Measurements from ENCODE around the gene PACSIN2.

PACSIN2 gene

DNA sequence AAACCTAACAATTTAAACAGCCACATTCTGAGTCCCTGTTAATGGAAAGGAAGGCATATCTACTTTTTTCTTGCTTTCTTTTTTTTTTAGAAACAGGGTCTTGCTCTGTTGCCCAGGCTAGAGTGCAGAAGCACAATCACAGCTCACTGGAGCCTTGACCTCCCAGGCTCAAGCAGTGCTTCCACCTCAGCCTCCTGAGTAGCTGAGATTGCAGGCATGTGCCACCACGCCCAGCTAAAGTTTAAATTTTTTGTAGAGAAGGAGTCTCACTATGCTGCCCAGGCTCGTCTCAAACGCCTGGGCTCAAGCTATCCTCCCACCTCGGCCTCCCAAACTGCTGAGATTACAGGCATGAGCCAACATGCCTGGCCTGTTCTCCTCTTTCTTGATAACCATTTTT is 183.2 kb downstream of the PACSIN2 start:
- POLR2A ChIA-PET = no interaction called here
- WGBS (ENCODE audit: insufficient coverage) = 100% methylated on average over 3 of the region's 4 CpGs
- CTCF ChIA-PET = interaction anchor here (1.4 kb wide), 1 partner anchor 10 kb away, joined by 3 read pairs; no protein-coding TSS in a partner anchor
- Histone ChIP-seq H3K27me3 (replicated peaks in 2 of 5; ENCODE audit: control insufficient read depth in 4 of 5, insufficient read depth in 5 of 5, low read length in 4 of 5) (no peaks in the 10 kb centered on the region), H3K27ac (ENCODE audit: insufficient read depth in 1 of 2, low read depth in 1 of 2, low read length in 2 of 2, poor library complexity in 1 of 2, severe bottlenecking in 2 of 2) (no peak overlapping the region), H3K36me3 (ENCODE audit: control insufficient read depth in 4 of 4, insufficient read depth in 4 of 4, low read length in 3 of 4) (peaks cover 3 to 59% (median 32%) of the 10 kb centered on the region in 4 experiments), H3K9me3 (ENCODE audit: control extremely low read depth in 1 of 5, control insufficient read depth in 4 of 5, insufficient read depth in 2 of 5, low read depth in 1 of 5, low read length in 4 of 5) (no peaks in the 10 kb centered on the region), H3K4me1 (ENCODE audit: control extremely low read depth in 1 of 4, control insufficient read depth in 4 of 4, insufficient read depth in 4 of 4, low read length in 3 of 4) (no peaks in the 10 kb centered on the region), H3K4me3 (ENCODE audit: control insufficient read depth in 1 of 7, extremely low read depth in 1 of 7, insufficient read depth in 4 of 7, low read depth in 2 of 7, low read length in 6 of 7) (no peak overlapping the region)
- DNase-seq = no peak

GRCh38 chr22:42830161-42830560 is 184.8 kb downstream of the PACSIN2 start:
- Histone ChIP-seq H3K27me3 (replicated peaks in 2 of 5; ENCODE audit: control insufficient read depth in 4 of 5, insufficient read depth in 5 of 5, low read length in 4 of 5) (no peaks in the 10 kb centered on the region), H3K4me1 (ENCODE audit: control extremely low read depth in 1 of 4, control insufficient read depth in 4 of 4, insufficient read depth in 4 of 4, low read length in 3 of 4) (no peaks in the 10 kb centered on the region), H3K36me3 (ENCODE audit: control insufficient read depth in 4 of 4, insufficient read depth in 4 of 4, low read length in 3 of 4) (peaks cover 4 to 61% (median 35%) of the 10 kb centered on the region in 4 experiments), H3K27ac (ENCODE audit: insufficient read depth in 1 of 2, low read depth in 1 of 2, low read length in 2 of 2, poor library complexity in 1 of 2, severe bottlenecking in 2 of 2) (no peak overlapping the region), H3K9me3 (ENCODE audit: control extremely low read depth in 1 of 5, control insufficient read depth in 4 of 5, insufficient read depth in 2 of 5, low read depth in 1 of 5, low read length in 4 of 5) (no peaks in the 10 kb centered on the region), H3K4me3 (ENCODE audit: control insufficient read depth in 1 of 7, extremely low read depth in 1 of 7, insufficient read depth in 4 of 7, low read depth in 2 of 7, low read length in 6 of 7) (no peak overlapping the region)
- CTCF ChIA-PET = interaction anchor here (1.4 kb wide), 1 partner anchor 9 kb away, joined by 3 read pairs; no protein-coding TSS in a partner anchor
- no peak for DNase-seq
- WGBS (ENCODE audit: insufficient coverage) = 96% methylated on average over 5 of the region's 5 CpGs
- POLR2A ChIA-PET = no interaction called here

- peaks cover 4 to 63% (median 35%) of the 10 kb centered on the region in 4 experiments for H3K36me3 ChIP-seq (ENCODE audit: control insufficient read depth in 4 of 4, insufficient read depth in 4 of 4, low read length in 3 of 4)
- DNase-seq = no peak
- H3K27ac ChIP-seq (ENCODE audit: insufficient read depth in 1 of 2, low read depth in 1 of 2, low read length in 2 of 2, poor library complexity in 1 of 2, severe bottlenecking in 2 of 2) = no peak overlapping the region
- WGBS (ENCODE audit: insufficient coverage) = 90% methylated on average over 2 of the region's 3 CpGs
- H3K4me3 ChIP-seq (ENCODE audit: control insufficient read depth in 1 of 7, extremely low read depth in 1 of 7, insufficient read depth in 4 of 7, low read depth in 2 of 7, low read length in 6 of 7) = no peak overlapping the region
- H3K9me3 ChIP-seq (ENCODE audit: control extremely low read depth in 1 of 5, control insufficient read depth in 4 of 5, insufficient read depth in 2 of 5, low read depth in 1 of 5, low read length in 4 of 5) = no peaks in the 10 kb centered on the region
- ChIA-PET POLR2A (no interaction called here), CTCF (no interaction called here)
- no peaks in the 10 kb centered on the region for H3K27me3 ChIP-seq (replicated peaks in 2 of 5; ENCODE audit: control insufficient read depth in 4 of 5, insufficient read depth in 5 of 5, low read length in 4 of 5)
- H3K4me1 ChIP-seq (ENCODE audit: control extremely low read depth in 1 of 4, control insufficient read depth in 4 of 4, insufficient read depth in 4 of 4, low read length in 3 of 4) = no peaks in the 10 kb centered on the region
These were observed 185.6 kb downstream of the PACSIN2 start for GRCh38 chr22:42829302-42829701.

DNA sequence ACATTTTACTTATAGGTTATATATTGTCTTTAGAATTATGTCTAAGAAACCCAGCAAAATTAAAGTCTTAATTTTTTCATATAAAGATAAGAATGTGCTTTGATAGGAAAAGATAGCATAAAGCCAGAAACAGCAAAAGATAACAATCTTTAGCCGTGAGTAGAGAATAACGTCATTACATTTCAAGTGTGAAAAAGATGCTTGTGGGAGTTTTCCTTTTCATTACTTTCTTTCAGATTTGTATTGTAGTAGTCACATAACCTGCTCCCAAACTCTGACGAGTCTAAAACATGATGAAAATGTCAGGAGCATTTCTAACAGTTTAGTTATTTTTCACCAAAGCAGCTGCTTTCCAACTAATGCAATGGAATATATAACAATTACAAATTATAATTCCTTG is 189.2 kb downstream of the PACSIN2 start:
- 80% methylated on average over 1 of the region's 3 CpGs for WGBS (ENCODE audit: insufficient coverage)
- ChIA-PET CTCF (interaction anchor here (1.3 kb wide), 1 partner anchor 25 kb away, joined by 3 read pairs; no protein-coding TSS in a partner anchor), POLR2A (no interaction called here)
- Histone ChIP-seq H3K27me3 (replicated peaks in 2 of 5; ENCODE audit: control insufficient read depth in 4 of 5, insufficient read depth in 5 of 5, low read length in 4 of 5) (no peaks in the 10 kb centered on the region), H3K4me3 (ENCODE audit: control insufficient read depth in 1 of 7, extremely low read depth in 1 of 7, insufficient read depth in 4 of 7, low read depth in 2 of 7, low read length in 6 of 7) (no peak overlapping the region), H3K9me3 (ENCODE audit: control extremely low read depth in 1 of 5, control insufficient read depth in 4 of 5, insufficient read depth in 2 of 5, low read depth in 1 of 5, low read length in 4 of 5) (peaks cover 0 to 7% (median 3%) of the 10 kb centered on the region in 5 experiments), H3K27ac (ENCODE audit: insufficient read depth in 1 of 2, low read depth in 1 of 2, low read length in 2 of 2, poor library complexity in 1 of 2, severe bottlenecking in 2 of 2) (no peak overlapping the region), H3K36me3 (ENCODE audit: control insufficient read depth in 4 of 4, insufficient read depth in 4 of 4, low read length in 3 of 4) (peaks cover 8 to 52% (median 39%) of the 10 kb centered on the region in 4 experiments), H3K4me1 (ENCODE audit: control extremely low read depth in 1 of 4, control insufficient read depth in 4 of 4, insufficient read depth in 4 of 4, low read length in 3 of 4) (no peaks in the 10 kb centered on the region)
- no peak for DNase-seq

GRCh38 chr22:42821386-42821785 is 193.6 kb downstream of the PACSIN2 start:
- POLR2A ChIA-PET = no interaction called here
- no peak for DNase-seq
- Histone ChIP-seq H3K4me3 (ENCODE audit: control insufficient read depth in 1 of 7, extremely low read depth in 1 of 7, insufficient read depth in 4 of 7, low read depth in 2 of 7, low read length in 6 of 7) (no peak overlapping the region), H3K9me3 (ENCODE audit: control extremely low read depth in 1 of 5, control insufficient read depth in 4 of 5, insufficient read depth in 2 of 5, low read depth in 1 of 5, low read length in 4 of 5) (peaks cover 0 to 7% (median 3%) of the 10 kb centered on the region in 5 experiments), H3K36me3 (ENCODE audit: control insufficient read depth in 4 of 4, insufficient read depth in 4 of 4, low read length in 3 of 4) (peaks cover 7 to 37% (median 24%) of the 10 kb centered on the region in 4 experiments), H3K4me1 (ENCODE audit: control extremely low read depth in 1 of 4, control insufficient read depth in 4 of 4, insufficient read depth in 4 of 4, low read length in 3 of 4) (peaks cover 0 to 3% (median 0%) of the 10 kb centered on the region in 4 experiments), H3K27me3 (replicated peaks in 2 of 5; ENCODE audit: control insufficient read depth in 4 of 5, insufficient read depth in 5 of 5, low read length in 4 of 5) (no peaks in the 10 kb centered on the region), H3K27ac (ENCODE audit: insufficient read depth in 1 of 2, low read depth in 1 of 2, low read length in 2 of 2, poor library complexity in 1 of 2, severe bottlenecking in 2 of 2) (no peak overlapping the region)
- WGBS (ENCODE audit: insufficient coverage) = 100% methylated on average over 1 of the region's 3 CpGs
- CTCF ChIA-PET = interaction anchor here (0.6 to 5.1 kb wide), 14 partner anchors 9 to 367 kb away, joined by 3 to 40 read pairs (median 4); no protein-coding TSS in a partner anchor

- ChIA-PET CTCF (interaction anchor here (0.5 to 5.1 kb wide), 27 partner anchors 9 to 203 kb away, joined by 3 to 40 read pairs (median 4); no protein-coding TSS in a partner anchor), POLR2A (no interaction called here)
- 94% methylated on average over 4 of the region's 9 CpGs for WGBS (ENCODE audit: insufficient coverage)
- Histone ChIP-seq H3K27ac (ENCODE audit: insufficient read depth in 1 of 2, low read depth in 1 of 2, low read length in 2 of 2, poor library complexity in 1 of 2, severe bottlenecking in 2 of 2) (no peak overlapping the region), H3K36me3 (ENCODE audit: control insufficient read depth in 4 of 4, insufficient read depth in 4 of 4, low read length in 3 of 4) (peaks cover 5 to 33% (median 22%) of the 10 kb centered on the region in 4 experiments), H3K4me3 (ENCODE audit: control insufficient read depth in 1 of 7, extremely low read depth in 1 of 7, insufficient read depth in 4 of 7, low read depth in 2 of 7, low read length in 6 of 7) (peak overlapping the region in 2 of 7 experiments; percentile 50 to 54), H3K27me3 (replicated peaks in 2 of 5; ENCODE audit: control insufficient read depth in 4 of 5, insufficient read depth in 5 of 5, low read length in 4 of 5) (no peaks in the 10 kb centered on the region), H3K9me3 (ENCODE audit: control extremely low read depth in 1 of 5, control insufficient read depth in 4 of 5, insufficient read depth in 2 of 5, low read depth in 1 of 5, low read length in 4 of 5) (peaks cover 0 to 7% (median 3%) of the 10 kb centered on the region in 5 experiments), H3K4me1 (ENCODE audit: control extremely low read depth in 1 of 4, control insufficient read depth in 4 of 4, insufficient read depth in 4 of 4, low read length in 3 of 4) (peaks cover 0 to 3% (median 0%) of the 10 kb centered on the region in 4 experiments)
- peak; percentile 10 to 56 (median 15) for DNase-seq
These were observed 194.7 kb downstream of the PACSIN2 start for GRCh38 chr22:42820045-42820763.

All from common myeloid progenitor, CD34-positive (primary cell).